KOPT-K1 (cell line): ENCODE results near the gene NPAS3.

Source experiments
- H3K27ac ChIP-seq: fragments of 200-600 bp; sonication (generic); 2 replicates; pipeline ENCODE4 v1.5.1; 2016; ENCODE audit warnings: antibody characterized with exemption, mild to moderate bottlenecking, low read depth, low read length; ENCODE audit not compliant: poor library complexity, severe bottlenecking
- H3K36me3 ChIP-seq: fragments of 200-600 bp; sonication (generic); 2 replicates; pipeline ENCODE4 v1.5.1; 2017; ENCODE audit warnings: antibody characterized with exemption, mild to moderate bottlenecking, low read length, moderate library complexity; ENCODE audit not compliant: insufficient read depth
- H3K9me3 ChIP-seq: fragments of 200-600 bp; sonication (generic); 2 replicates; pipeline ENCODE4 v1.5.1; 2017; ENCODE audit warnings: antibody characterized with exemption, low read length, mild to moderate bottlenecking; ENCODE audit not compliant: insufficient read depth, poor library complexity, severe bottlenecking

NPAS3 gene

GRCh38 chr14:33290641-33291040 is 352.0 kb downstream of the NPAS3 start:
- no peaks in the 10 kb centered on the region for H3K36me3 ChIP-seq
- no peaks in the 10 kb centered on the region for H3K9me3 ChIP-seq
- H3K27ac ChIP-seq: no peak overlapping the region

DNA sequence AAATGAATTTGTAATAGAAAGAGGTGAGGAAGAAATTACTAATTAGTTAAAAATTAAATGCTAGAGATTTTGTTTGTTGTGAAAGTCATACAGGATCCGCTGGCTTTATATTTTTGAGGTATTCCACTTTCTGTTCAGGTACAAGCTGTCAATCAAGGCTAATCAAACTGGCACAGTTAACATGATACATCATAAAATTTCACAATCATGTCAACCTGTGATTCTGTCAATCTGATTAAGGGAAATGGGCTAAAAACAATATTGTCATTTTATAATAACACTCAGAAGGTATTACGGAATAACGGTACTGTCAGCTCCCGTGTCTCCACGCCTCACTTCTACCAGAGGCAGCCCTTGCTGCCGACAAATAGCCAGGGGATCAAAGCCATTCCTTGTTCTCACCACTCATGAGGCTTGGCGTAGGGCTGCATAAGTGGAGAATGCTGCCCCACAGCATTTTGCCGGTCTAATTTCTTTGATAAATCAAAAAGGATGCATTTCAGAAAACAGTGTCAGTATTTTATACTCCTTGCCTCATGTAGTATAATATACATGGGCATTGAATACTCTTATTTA is 352.9 kb downstream of the NPAS3 start:
- no peak overlapping the region for H3K27ac ChIP-seq
- H3K36me3 ChIP-seq: no peaks in the 10 kb centered on the region

GRCh38 chr14:33294419-33294818 is 355.7 kb downstream of the NPAS3 start:
- Histone ChIP-seq H3K36me3 (no peaks in the 10 kb centered on the region), H3K9me3 (no peaks in the 10 kb centered on the region), H3K27ac (no peak overlapping the region)

More for the DNA sequence above, 352.9 kb downstream of the NPAS3 start:
- H3K9me3 ChIP-seq: no peaks in the 10 kb centered on the region

GRCh38 chr14:33297565-33297964 is 358.9 kb downstream of the NPAS3 start:
- no peak overlapping the region for H3K27ac ChIP-seq
- H3K36me3 ChIP-seq: no peaks in the 10 kb centered on the region
- no peaks in the 10 kb centered on the region for H3K9me3 ChIP-seq

DNA sequence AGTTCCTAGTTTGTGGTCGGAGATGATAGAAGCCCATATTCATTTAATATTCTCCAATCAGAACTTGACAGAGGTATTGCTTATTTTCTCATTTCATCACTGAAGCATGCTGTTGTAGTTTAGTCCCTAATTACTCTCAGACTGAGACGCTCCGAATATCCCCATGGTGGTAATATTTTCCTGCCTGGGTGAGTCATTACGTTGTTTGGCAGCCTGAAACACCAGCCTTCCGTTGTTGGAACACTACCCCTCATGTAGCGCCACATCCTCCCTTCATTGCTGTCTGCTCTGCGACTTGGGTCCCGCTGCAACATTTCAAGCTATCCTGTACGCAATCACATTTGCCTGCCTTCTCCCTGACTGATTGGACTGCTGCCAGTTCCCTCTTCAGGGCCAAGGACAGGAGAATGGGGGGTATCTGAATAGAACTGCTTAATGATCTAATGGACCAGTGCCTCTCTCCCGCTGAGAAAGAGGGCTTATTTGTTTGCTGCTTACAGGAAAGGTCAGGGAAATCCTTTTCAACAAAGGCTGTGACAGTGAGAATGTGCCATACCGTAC is 369.1 kb downstream of the NPAS3 start:
- no peaks in the 10 kb centered on the region for H3K9me3 ChIP-seq
- no peak overlapping the region for H3K27ac ChIP-seq
- no peaks in the 10 kb centered on the region for H3K36me3 ChIP-seq

DNA sequence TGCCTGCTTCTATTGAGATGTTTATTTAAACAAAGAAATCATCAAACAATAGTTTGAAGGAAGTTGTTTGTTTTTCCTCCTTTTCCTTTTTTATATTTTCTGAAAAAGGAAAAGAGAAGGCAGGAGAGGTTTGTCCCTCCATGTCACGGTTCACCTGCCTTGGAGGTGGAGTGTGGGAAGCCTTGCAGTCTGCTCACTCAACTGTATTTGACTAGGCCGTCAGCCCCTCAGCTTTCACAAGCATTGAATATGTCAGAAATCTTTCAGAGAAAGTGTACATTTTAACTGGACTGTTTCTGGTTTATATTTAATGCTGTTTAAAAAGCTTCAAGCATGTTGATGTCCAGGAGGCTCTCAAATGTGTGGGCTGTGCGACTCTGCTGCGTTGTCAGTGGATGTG is 370.4 kb downstream of the NPAS3 start:
- Histone ChIP-seq H3K36me3 (no peaks in the 10 kb centered on the region), H3K27ac (no peak overlapping the region), H3K9me3 (no peaks in the 10 kb centered on the region)

- no peak overlapping the region for H3K27ac ChIP-seq
- no peaks in the 10 kb centered on the region for H3K9me3 ChIP-seq
Measured at GRCh38 chr14:33315217-33315616, 376.5 kb downstream of the NPAS3 start.

DNA sequence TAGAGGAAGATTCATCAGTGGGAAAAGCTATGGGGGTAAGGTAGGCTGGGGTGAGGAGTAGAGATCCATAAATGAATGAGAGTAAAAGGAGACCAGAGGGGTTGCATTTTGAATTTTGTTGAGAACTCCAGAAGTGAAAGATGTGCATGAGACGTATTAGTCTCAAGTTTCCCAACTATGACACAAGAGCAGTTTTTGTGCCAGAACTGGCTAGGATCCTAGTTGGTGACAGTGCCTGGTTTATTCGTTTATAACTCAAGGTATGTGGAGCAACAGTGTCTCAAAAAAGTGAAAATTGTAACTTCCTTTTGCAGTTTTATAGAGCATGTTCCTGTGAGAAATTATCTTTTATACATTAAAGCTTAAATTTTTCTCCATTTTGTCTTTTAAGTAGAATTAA is 377.0 kb downstream of the NPAS3 start:
- H3K27ac ChIP-seq: no peak overlapping the region
- H3K9me3 ChIP-seq: no peaks in the 10 kb centered on the region
- H3K36me3 ChIP-seq: no peaks in the 10 kb centered on the region

More at GRCh38 chr14:33315217-33315616, 376.5 kb downstream of the NPAS3 start:
- no peaks in the 10 kb centered on the region for H3K36me3 ChIP-seq

GRCh38 chr14:33317675-33318074 is 379.0 kb downstream of the NPAS3 start:
- Histone ChIP-seq H3K9me3 (no peaks in the 10 kb centered on the region), H3K27ac (no peak overlapping the region), H3K36me3 (no peaks in the 10 kb centered on the region)

- Histone ChIP-seq H3K36me3 (no peaks in the 10 kb centered on the region), H3K27ac (no peak overlapping the region)
Measured at GRCh38 chr14:33323979-33324378, 385.3 kb downstream of the NPAS3 start.

GRCh38 chr14:33331176-33331949 is 392.7 kb downstream of the NPAS3 start:
- Histone ChIP-seq H3K9me3 (no peaks in the 10 kb centered on the region), H3K36me3 (no peaks in the 10 kb centered on the region), H3K27ac (no peak overlapping the region)

More at GRCh38 chr14:33323979-33324378, 385.3 kb downstream of the NPAS3 start:
- no peaks in the 10 kb centered on the region for H3K9me3 ChIP-seq

- Histone ChIP-seq H3K9me3 (no peaks in the 10 kb centered on the region), H3K36me3 (no peaks in the 10 kb centered on the region), H3K27ac (no peak overlapping the region)
Measured at GRCh38 chr14:33332497-33332896, 393.8 kb downstream of the NPAS3 start.

- Histone ChIP-seq H3K36me3 (no peaks in the 10 kb centered on the region), H3K9me3 (no peaks in the 10 kb centered on the region), H3K27ac (no peak overlapping the region)
Measured at GRCh38 chr14:33335366-33335765, 396.7 kb downstream of the NPAS3 start.

- Histone ChIP-seq H3K27ac (no peak overlapping the region), H3K9me3 (no peaks in the 10 kb centered on the region), H3K36me3 (no peaks in the 10 kb centered on the region)
Measured at GRCh38 chr14:33342299-33342974, 403.8 kb downstream of the NPAS3 start.

- no peaks in the 10 kb centered on the region for H3K9me3 ChIP-seq
- H3K27ac ChIP-seq: no peak overlapping the region
- H3K36me3 ChIP-seq: no peaks in the 10 kb centered on the region
Measured at GRCh38 chr14:33343016-33343415, 404.3 kb downstream of the NPAS3 start.
